Stimulated activated naive CD8-positive, alpha-beta T cell treated with anti-CD3 and anti-CD28 coated beads, Interleukin-15, amount 100 ng/mL, for 72 hours (primary cell): ENCODE data around the gene CBY2.
"Not testable (repeated sequence)": the region's sequence is repeated elsewhere in the genome, so short reads cannot be mapped to it uniquely, and the experiment has no call there.

ENCODE experiments used
- ATAC-seq: fragments of 150-1000 bp; cut with Tn5 transposase; 2 replicates; pipeline ENCODE4 v1.10.0; 2021; ENCODE audit warnings: mild to moderate bottlenecking, moderate library complexity
- DNase-seq, 2 donors: peaks; one replicate each; pipeline ENCODE4 v3.0.0; 2021 to 2022
- H3K27ac Mint-ChIP-seq, 2 donors: one replicate each; pipeline ENCODE4 v1.8.0; 2022; ENCODE audit warnings: mild to moderate bottlenecking in 2 of 2, mixed read lengths in 2 of 2, moderate library complexity in 2 of 2
- H3K27me3 Mint-ChIP-seq: one replicate; pipeline ENCODE4 v1.8.0; 2022; ENCODE audit warnings: mixed read lengths
- H3K4me1 Mint-ChIP-seq: one replicate; pipeline ENCODE4 v1.8.0; 2022; ENCODE audit warnings: mild to moderate bottlenecking, mixed read lengths
- H3K4me3 Mint-ChIP-seq, 2 donors: one replicate each; pipeline ENCODE4 v1.8.0; 2022; ENCODE audit warnings: mild to moderate bottlenecking in 2 of 2, mixed read lengths in 2 of 2, moderate library complexity in 1 of 2
- H3K9me3 Mint-ChIP-seq, 2 donors: one replicate each; pipeline ENCODE4 v1.8.0; 2022; ENCODE audit warnings: mixed read lengths in 2 of 2

The CBY2 gene

GRCh38 chr13:45751885-45752284 is 49.8 kb downstream of the CBY2 start:
- Mint-ChIP-seq H3K27me3 (no peaks in the 10 kb centered on the region), H3K27ac (no peak overlapping the region), H3K9me3 (peaks cover 6 to 8% of the 10 kb centered on the region in 2 donors), H3K4me3 (no peak overlapping the region), H3K4me1 (no peaks in the 10 kb centered on the region)
- no peak for ATAC-seq
- no peak for DNase-seq

DNA sequence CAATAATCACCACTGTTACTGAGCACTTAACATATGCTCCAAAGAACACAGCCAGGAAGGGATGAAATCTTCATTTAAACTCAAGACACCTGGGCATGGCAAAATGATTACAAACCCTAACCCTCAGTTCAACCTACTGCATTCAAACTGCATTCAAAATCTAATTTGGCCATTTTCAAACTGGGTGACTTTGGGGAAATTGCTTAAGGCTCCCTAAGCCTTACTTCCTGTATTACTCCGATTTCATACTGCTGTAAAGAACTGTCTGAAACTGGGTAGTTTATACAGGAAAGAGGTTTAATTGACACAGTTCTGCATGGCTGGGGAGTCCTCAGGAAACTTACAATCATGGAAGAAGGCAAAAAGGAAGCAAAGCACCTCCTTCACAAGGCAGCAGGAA is 50.4 kb downstream of the CBY2 start:
- Mint-ChIP-seq H3K27me3 (no peaks in the 10 kb centered on the region), H3K4me1 (no peaks in the 10 kb centered on the region), H3K9me3 (peaks cover 8 to 14% of the 10 kb centered on the region in 2 donors), H3K4me3 (no peak overlapping the region), H3K27ac (no peak overlapping the region)
- ATAC-seq = no peak
- no peak for DNase-seq

- not testable (repeated sequence) for DNase-seq, H3K4me1 Mint-ChIP-seq, H3K4me3 Mint-ChIP-seq, H3K27me3 Mint-ChIP-seq, ATAC-seq, H3K27ac Mint-ChIP-seq
- H3K9me3 Mint-ChIP-seq = peaks cover 17 to 28% of the 10 kb centered on the region in 2 donors
These were observed 54.4 kb downstream of the CBY2 start for GRCh38 chr13:45756498-45756897.

DNA sequence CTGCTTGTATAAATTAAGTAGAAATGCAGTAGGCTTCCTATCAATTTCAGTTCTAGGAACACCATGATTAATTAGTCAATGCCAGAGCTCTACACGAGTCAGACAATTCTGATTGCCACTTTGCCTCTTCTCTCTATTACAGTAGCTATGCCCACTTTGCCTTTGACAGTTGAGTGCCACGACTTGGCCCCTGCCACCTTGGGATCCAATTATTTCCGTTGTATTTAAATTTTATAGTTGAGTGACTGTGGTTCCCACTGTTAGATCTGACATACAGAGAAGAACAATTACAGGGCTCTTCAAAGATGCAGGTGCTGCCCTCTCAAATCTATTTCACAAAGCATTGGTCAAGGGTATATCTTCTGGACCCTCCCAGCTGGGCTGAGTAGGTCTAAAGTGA is 55.5 kb downstream of the CBY2 start:
- DNase-seq, ATAC-seq, H3K4me3 Mint-ChIP-seq, H3K4me1 Mint-ChIP-seq, H3K27ac Mint-ChIP-seq, H3K27me3 Mint-ChIP-seq: not testable (repeated sequence)
- peaks cover 15 to 22% of the 10 kb centered on the region in 2 donors for H3K9me3 Mint-ChIP-seq

DNA sequence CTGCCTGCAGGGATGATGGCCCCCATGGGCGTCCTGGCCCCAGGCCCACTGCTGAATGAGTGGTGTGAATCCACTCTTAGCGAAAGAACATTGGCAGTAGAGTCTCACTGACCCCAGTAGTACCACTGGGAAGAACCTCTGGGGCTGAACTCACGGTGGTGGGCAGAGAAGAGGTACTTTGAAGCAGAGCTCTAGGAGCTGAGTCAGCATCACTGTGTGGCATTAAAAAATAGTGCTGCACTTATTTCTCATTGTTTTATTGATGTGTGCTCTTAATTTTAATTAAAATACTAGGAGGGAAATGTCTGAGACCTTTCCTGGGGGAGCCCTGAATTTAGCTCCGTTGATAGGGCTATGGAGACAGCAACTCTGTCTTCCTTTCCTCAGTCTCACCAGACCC is 61.3 kb downstream of the CBY2 start:
- Mint-ChIP-seq H3K4me3 (no peak overlapping the region), H3K27ac (peak overlapping the region in 1 of 2 donors; percentile 38), H3K9me3 (peaks cover under 1 to 5% of the 10 kb centered on the region in 2 donors), H3K27me3 (peaks cover 7% of the 10 kb centered on the region), H3K4me1 (peaks cover 2% of the 10 kb centered on the region)
- ATAC-seq (no peak), DNase-seq (no peak)
